OCI-LY7 (cell line): ENCODE data around the gene TP53I11. TPM values are rescaled to one million over a fixed set of nuclear protein-coding genes. Genes with fewer than 3 reads are reported as not detected.

Experiments
- BruUV-seq: library from RNA; stranded (reverse); fragments of 400-500 nt; replicated peaks from 2 replicates; lab custom pipeline; 2021; lab: Mats Ljungman, UMichigan
- CTCF ChIA-PET: fragments of 300-600 bp; sonication (Branson Sonifier 250); formaldehyde crosslinking; loops from one replicate; lab custom pipeline; 2022; ENCODE audit warnings: antibody characterized with exemption; ENCODE audit not compliant: unreplicated experiment; lab: Charles Lee
- POLR2A ChIA-PET: fragments of 300-600 bp; sonication (Branson Sonifier 250); formaldehyde crosslinking; loops from one replicate; lab custom pipeline; 2022; ENCODE audit warnings: antibody characterized with exemption; lab: Charles Lee
- DNase-seq: peaks from one replicate; pipeline ENCODE4 v3.0.0-alpha.2; 2015; ENCODE audit warnings: low spot score
- H2AFZ ChIP-seq: fragments of 200-600 bp; sonication (generic), shearing (Covaris generic); 2 replicates; pipeline ENCODE4 v1.6.1; 2014; ENCODE audit warnings: mild to moderate bottlenecking, antibody characterized with exemption, low read length, moderate library complexity
- H3K27ac ChIP-seq: fragments of 200-600 bp; sonication (generic); 2 replicates; pipeline ENCODE4 v1.5.1; 2014; ENCODE audit warnings: mixed run types, low read depth, mild to moderate bottlenecking, moderate library complexity, low read length, inconsistent platforms; ENCODE audit not compliant: poor library complexity, severe bottlenecking
- H3K36me3 ChIP-seq: fragments of 200-600 bp; sonication (generic); 2 replicates; pipeline ENCODE4 v1.6.1; 2014; ENCODE audit warnings: mild to moderate bottlenecking, antibody characterized with exemption, low read length, moderate library complexity, mixed read lengths; ENCODE audit not compliant: insufficient read depth
- H3K4me1 ChIP-seq: fragments of 200-600 bp; sonication (generic); 2 replicates; pipeline ENCODE4 v1.5.1; 2014; ENCODE audit warnings: mild to moderate bottlenecking, low read length; ENCODE audit not compliant: insufficient read depth, poor library complexity, severe bottlenecking
- H3K4me2 ChIP-seq: fragments of 200-600 bp; sonication (generic); 2 replicates; pipeline ENCODE4 v1.6.1; 2014; ENCODE audit warnings: mild to moderate bottlenecking, low read length
- H3K4me3 ChIP-seq: fragments of 200-600 bp; sonication (generic); 2 replicates; pipeline ENCODE4 v1.5.1; 2014; ENCODE audit warnings: mild to moderate bottlenecking, low read depth, low read length; ENCODE audit not compliant: poor library complexity, severe bottlenecking
- H3K79me2 ChIP-seq: fragments of 200-600 bp; sonication (generic); 2 replicates; pipeline ENCODE4 v1.6.1; 2016; ENCODE audit warnings: low read depth, mild to moderate bottlenecking, low read length, moderate library complexity, mixed read lengths; ENCODE audit not compliant: insufficient read depth
- H3K9me2 ChIP-seq: fragments of 200-600 bp; sonication (generic); 2 replicates; pipeline ENCODE4 v1.6.1; 2016; ENCODE audit warnings: mild to moderate bottlenecking, low read length, mixed read lengths; ENCODE audit not compliant: insufficient read depth
- H3K9me3 ChIP-seq: fragments of 200-600 bp; sonication (generic); 2 replicates; pipeline ENCODE4 v1.6.1; 2014; ENCODE audit warnings: mild to moderate bottlenecking, mixed run types, low read length, mixed read lengths
- H4K20me1 ChIP-seq: fragments of 200-600 bp; sonication (generic); 2 replicates; pipeline ENCODE4 v1.6.1; 2014; ENCODE audit warnings: mild to moderate bottlenecking, antibody characterized with exemption, low read length, moderate library complexity, mixed read lengths; ENCODE audit not compliant: insufficient read depth
- CTCF ChIP-seq: fragments of 200-600 bp; sonication (generic); conservative IDR thresholded peaks from 2 replicates; pipeline ENCODE4 v1.5.1; 2014; ENCODE audit warnings: mild to moderate bottlenecking, antibody characterized with exemption, low read length, moderate library complexity, mixed read lengths
- EZH2phosphoT487 ChIP-seq: fragments of 200-600 bp; sonication (generic); IDR thresholded peaks from 2 replicates; pipeline ENCODE4 v1.6.1; 2018; ENCODE audit warnings: low read depth, borderline replicate concordance, mild to moderate bottlenecking, mixed run types, antibody characterized with exemption, low read length, moderate library complexity, mixed read lengths
- intact Hi-C: fragments of 100-400 bp; cut with micrococcal nuclease; formaldehyde crosslinking; loops from one replicate; pipeline ENCODE4 v1.10.0; 2022; ENCODE audit not compliant: unreplicated experiment
- total RNA-seq, 2 experiments: library from RNA; depleted of rRNA in 1 of 2; stranded (reverse); fragments of >200 nt in 1 of 2; shearing (Covaris generic) in 1 of 2; gene quantifications; 2 replicates each; pipeline ENCODE4 v1.2.3, GENCODE V29; 2014 to 2022

TP53I11 gene
- total RNA-seq, 2 experiments from 2014 or later = 0.25 to 0.51 TPM

GRCh38 chr11:44998051-44998450 lies 47.4 kb upstream of the TP53I11 start:
- POLR2A ChIA-PET = no interaction called here
- no peak for DNase-seq
- H3K4me2 ChIP-seq = no peak overlapping the region
- CTCF ChIA-PET = interaction anchor here (1.1 kb wide), 1 partner anchor 10 kb away, joined by 3 read pairs; no protein-coding TSS in a partner anchor
- no peak overlapping the region for H3K4me3 ChIP-seq
- TF ChIP-seq CTCF (no peak), EZH2phosphoT487 (no peak)
- no TSS peak for BruUV-seq
- H3K4me1 ChIP-seq = no peaks in the 10 kb centered on the region
- intact Hi-C loops = no loop called here
- H3K9me3 ChIP-seq = no peaks in the 10 kb centered on the region
- H4K20me1 ChIP-seq = no peaks in the 10 kb centered on the region
- H3K36me3 ChIP-seq = no peaks in the 10 kb centered on the region
- no peaks in the 10 kb centered on the region for H3K9me2 ChIP-seq
- H3K79me2 ChIP-seq = no peaks in the 10 kb centered on the region
- no peak overlapping the region for H3K27ac ChIP-seq
- no peak overlapping the region for H2AFZ ChIP-seq

GRCh38 chr11:44997566-44997965 lies 46.9 kb upstream of the TP53I11 start:
- H3K9me2 ChIP-seq = no peaks in the 10 kb centered on the region
- no peaks in the 10 kb centered on the region for H4K20me1 ChIP-seq
- ChIA-PET CTCF (interaction anchor here (1.1 to 1.2 kb wide), 2 partner anchors 9 to 83 kb away, joined by 3 to 10 read pairs; no protein-coding TSS in a partner anchor), POLR2A (interaction anchor here (0.6 to 1.7 kb wide), 2 partner anchors 29 to 30 kb away, joined by 3 to 4 read pairs; no protein-coding TSS in a partner anchor)
- no peaks in the 10 kb centered on the region for H3K79me2 ChIP-seq
- TF ChIP-seq EZH2phosphoT487 (no peak), CTCF (no peak)
- H3K4me2 ChIP-seq = no peak overlapping the region
- no peak for DNase-seq
- H3K36me3 ChIP-seq = no peaks in the 10 kb centered on the region
- H3K4me3 ChIP-seq = no peak overlapping the region
- peaks cover 3% of the 10 kb centered on the region for H3K4me1 ChIP-seq
- no TSS peak for BruUV-seq
- no peak overlapping the region for H2AFZ ChIP-seq
- intact Hi-C loops = no loop called here
- H3K27ac ChIP-seq = no peak overlapping the region
- H3K9me3 ChIP-seq = no peaks in the 10 kb centered on the region

- Histone ChIP-seq H4K20me1 (no peaks in the 10 kb centered on the region), H3K79me2 (no peaks in the 10 kb centered on the region), H3K36me3 (no peaks in the 10 kb centered on the region), H3K4me3 (no peak overlapping the region), H3K4me1 (peaks cover 5% of the 10 kb centered on the region), H3K9me2 (no peaks in the 10 kb centered on the region), H3K9me3 (no peaks in the 10 kb centered on the region), H2AFZ (no peak overlapping the region), H3K4me2 (no peak overlapping the region), H3K27ac (no peak overlapping the region)
- intact Hi-C loops = no loop called here
- no peak for DNase-seq
- no TSS peak for BruUV-seq
- POLR2A ChIA-PET = interaction anchor here (1.3 kb wide), 1 partner anchor 85 kb away, joined by 3 read pairs; no protein-coding TSS in a partner anchor
- CTCF ChIA-PET = no interaction called here
- TF ChIP-seq CTCF = no peak
- TF ChIP-seq EZH2phosphoT487 = no peak
Observed at GRCh38 chr11:44994753-44995152, 44.1 kb upstream of the TP53I11 start.
